Measurements from ENCODE around the gene TMEM61. TPM values are rescaled to one million over a fixed set of nuclear protein-coding genes. Genes with fewer than 3 reads are reported as not detected.
"Not testable (repeated sequence)": the region's sequence is repeated elsewhere in the genome, so short reads cannot be mapped to it uniquely, and the experiment has no call there.

The TMEM61 gene
- total RNA-seq, 2 donors from 2014 or later, result not detected

GRCh38 chr1:54953846-54954245, 26.6 kb upstream of the TMEM61 start:
- no peaks in the 10 kb centered on the region for H3K36me3 ChIP-seq
- no peaks in the 10 kb centered on the region for H3K9me3 ChIP-seq
- no peak for DNase-seq (ENCODE audit: low spot score)
- no peak for TF ChIP-seq CTCF (IDR thresholded peaks at IDR 0.05)
- no peak overlapping the region for H3K4me3 ChIP-seq
- H3K27me3 ChIP-seq, result no peaks in the 10 kb centered on the region
- peaks cover 0 to 13% of the 10 kb centered on the region in 2 donors for H3K4me1 ChIP-seq
- no peak overlapping the region for H3K27ac ChIP-seq

GRCh38 chr1:54955359-54955758, 25.1 kb upstream of the TMEM61 start:
- TF ChIP-seq CTCF (IDR thresholded peaks at IDR 0.05), result no peak
- Histone ChIP-seq H3K27ac (no peak overlapping the region), H3K4me3 (no peak overlapping the region), H3K4me1 (peaks cover 0 to 8% of the 10 kb centered on the region in 2 donors), H3K9me3 (no peaks in the 10 kb centered on the region), H3K36me3 (no peaks in the 10 kb centered on the region), H3K27me3 (no peaks in the 10 kb centered on the region)
- no peak for DNase-seq (ENCODE audit: low spot score)

- Histone ChIP-seq H3K9me3 (no peaks in the 10 kb centered on the region), H3K27me3 (no peaks in the 10 kb centered on the region), H3K4me1 (no peaks in the 10 kb centered on the region), H3K27ac (no peak overlapping the region), H3K4me3 (no peak overlapping the region), H3K36me3 (no peaks in the 10 kb centered on the region)
- DNase-seq (ENCODE audit: low spot score), result no peak
- TF ChIP-seq CTCF (IDR thresholded peaks at IDR 0.05), result no peak
These were observed 23.7 kb upstream of the TMEM61 start for GRCh38 chr1:54956726-54957125.

- no peak for DNase-seq (ENCODE audit: low spot score)
- H3K9me3 ChIP-seq, result no peaks in the 10 kb centered on the region
- no peaks in the 10 kb centered on the region for H3K27me3 ChIP-seq
- H3K27ac ChIP-seq, result no peak overlapping the region
- no peak for TF ChIP-seq CTCF (IDR thresholded peaks at IDR 0.05)
- no peak overlapping the region for H3K4me3 ChIP-seq
- no peaks in the 10 kb centered on the region for H3K4me1 ChIP-seq
- no peaks in the 10 kb centered on the region for H3K36me3 ChIP-seq
These were observed 21.2 kb upstream of the TMEM61 start for GRCh38 chr1:54959241-54959640.

GRCh38 chr1:54962612-54963395, 17.6 kb upstream of the TMEM61 start:
- no peak for TF ChIP-seq CTCF (IDR thresholded peaks at IDR 0.05)
- DNase-seq (ENCODE audit: low spot score), result no peak
- Histone ChIP-seq H3K4me1 (no peaks in the 10 kb centered on the region), H3K9me3 (no peaks in the 10 kb centered on the region), H3K4me3 (no peak overlapping the region), H3K27ac (no peak overlapping the region), H3K27me3 (no peaks in the 10 kb centered on the region), H3K36me3 (no peaks in the 10 kb centered on the region)

GRCh38 chr1:54963829-54964228, 16.6 kb upstream of the TMEM61 start:
- not testable (repeated sequence) for H3K4me1 ChIP-seq; H3K36me3 ChIP-seq; H3K27ac ChIP-seq; H3K9me3 ChIP-seq; H3K4me3 ChIP-seq; H3K27me3 ChIP-seq; DNase-seq (ENCODE audit: low spot score)
